Activated T-cell treated with anti-CD3 and anti-CD28 coated beads, Interleukin-2, amount 50 U/mL, for 24 hours (primary cell): ENCODE data around the gene EGFR.

Experiments used
- DNase-seq: peaks from one replicate; pipeline ENCODE4 v3.0.0-alpha.2; 2020
- H3K27ac Mint-ChIP-seq: 2 replicates; pipeline ENCODE4 v1.8.0; 2020; ENCODE audit warnings: mild to moderate bottlenecking, mixed read lengths
- H3K27me3 Mint-ChIP-seq: 2 replicates; pipeline ENCODE4 v1.8.0; 2020; ENCODE audit warnings: mixed read lengths
- H3K36me3 Mint-ChIP-seq: 2 replicates; pipeline ENCODE4 v1.8.0; 2020; ENCODE audit warnings: low read depth, mixed read lengths
- H3K4me1 Mint-ChIP-seq: 2 replicates; pipeline ENCODE4 v1.8.0; 2020; ENCODE audit warnings: low read depth, mixed read lengths
- H3K4me3 Mint-ChIP-seq: 2 replicates; pipeline ENCODE4 v1.8.0; 2020; ENCODE audit warnings: mild to moderate bottlenecking, moderate library complexity, mixed read lengths
- H3K9me3 Mint-ChIP-seq: 2 replicates; pipeline ENCODE4 v1.8.0; 2020; ENCODE audit warnings: mixed read lengths

The EGFR gene

GRCh38 chr7:55099821-55100543 is 81.2 kb downstream of the EGFR start:
- Mint-ChIP-seq H3K4me3 (no peak overlapping the region), H3K9me3 (no peaks in the 10 kb centered on the region), H3K27ac (no peak overlapping the region), H3K27me3 (peaks cover 67% of the 10 kb centered on the region), H3K36me3 (no peaks in the 10 kb centered on the region), H3K4me1 (peaks cover 4% of the 10 kb centered on the region)
- no peak for DNase-seq

- Mint-ChIP-seq H3K4me3 (no peak overlapping the region), H3K27me3 (peaks cover 67% of the 10 kb centered on the region), H3K4me1 (peaks cover 10% of the 10 kb centered on the region), H3K36me3 (no peaks in the 10 kb centered on the region), H3K9me3 (no peaks in the 10 kb centered on the region), H3K27ac (no peak overlapping the region)
- DNase-seq, result no peak
Measured at GRCh38 chr7:55100544-55101327, 81.9 kb downstream of the EGFR start.

GRCh38 chr7:55101359-55101758 is 82.5 kb downstream of the EGFR start:
- H3K4me1 Mint-ChIP-seq, result peaks cover 10% of the 10 kb centered on the region
- peaks cover 65% of the 10 kb centered on the region for H3K27me3 Mint-ChIP-seq
- DNase-seq, result no peak
- no peaks in the 10 kb centered on the region for H3K36me3 Mint-ChIP-seq
- no peaks in the 10 kb centered on the region for H3K9me3 Mint-ChIP-seq
- no peak overlapping the region for H3K4me3 Mint-ChIP-seq
- H3K27ac Mint-ChIP-seq, result no peak overlapping the region

GRCh38 chr7:55104123-55104522 is 85.3 kb downstream of the EGFR start:
- DNase-seq, result no peak
- H3K27me3 Mint-ChIP-seq, result peaks cover 75% of the 10 kb centered on the region
- H3K4me3 Mint-ChIP-seq, result no peak overlapping the region

GRCh38 chr7:55104712-55105433 is 86.1 kb downstream of the EGFR start:
- Mint-ChIP-seq H3K4me1 (peaks cover 10% of the 10 kb centered on the region), H3K36me3 (no peaks in the 10 kb centered on the region), H3K27ac (no peak overlapping the region), H3K4me3 (no peak overlapping the region), H3K9me3 (no peaks in the 10 kb centered on the region), H3K27me3 (peaks cover 70% of the 10 kb centered on the region)
- no peak for DNase-seq

More at GRCh38 chr7:55104123-55104522, 85.3 kb downstream of the EGFR start:
- Mint-ChIP-seq H3K36me3 (no peaks in the 10 kb centered on the region), H3K4me1 (peaks cover 10% of the 10 kb centered on the region), H3K27ac (no peak overlapping the region), H3K9me3 (no peaks in the 10 kb centered on the region)

- H3K4me3 Mint-ChIP-seq, result no peak overlapping the region
- no peak overlapping the region for H3K27ac Mint-ChIP-seq
- no peaks in the 10 kb centered on the region for H3K9me3 Mint-ChIP-seq
- H3K27me3 Mint-ChIP-seq, result peaks cover 73% of the 10 kb centered on the region
- no peaks in the 10 kb centered on the region for H3K36me3 Mint-ChIP-seq
- DNase-seq, result no peak
- peaks cover 10% of the 10 kb centered on the region for H3K4me1 Mint-ChIP-seq
Measured at GRCh38 chr7:55105952-55106351, 87.1 kb downstream of the EGFR start.

GRCh38 chr7:55107946-55108345 is 89.1 kb downstream of the EGFR start:
- peaks cover 66% of the 10 kb centered on the region for H3K27me3 Mint-ChIP-seq
- DNase-seq, result no peak
- H3K4me3 Mint-ChIP-seq, result no peak overlapping the region
- no peaks in the 10 kb centered on the region for H3K9me3 Mint-ChIP-seq
- H3K4me1 Mint-ChIP-seq, result peaks cover 10% of the 10 kb centered on the region
- no peak overlapping the region for H3K27ac Mint-ChIP-seq
- H3K36me3 Mint-ChIP-seq, result no peaks in the 10 kb centered on the region

- Mint-ChIP-seq H3K27ac (no peak overlapping the region), H3K4me3 (no peak overlapping the region), H3K27me3 (peaks cover 65% of the 10 kb centered on the region), H3K36me3 (no peaks in the 10 kb centered on the region), H3K9me3 (no peaks in the 10 kb centered on the region), H3K4me1 (peaks cover 10% of the 10 kb centered on the region)
- DNase-seq, result no peak
Measured at GRCh38 chr7:55108401-55108800, 89.6 kb downstream of the EGFR start.

- H3K27me3 Mint-ChIP-seq, result peaks cover 62% of the 10 kb centered on the region
- H3K4me3 Mint-ChIP-seq, result no peak overlapping the region
- no peak for DNase-seq
Measured at GRCh38 chr7:55108818-55109217, 90.0 kb downstream of the EGFR start.

GRCh38 chr7:55109404-55110167 is 90.8 kb downstream of the EGFR start:
- Mint-ChIP-seq H3K27me3 (peaks cover 55% of the 10 kb centered on the region), H3K36me3 (no peaks in the 10 kb centered on the region), H3K27ac (no peak overlapping the region), H3K4me1 (peaks cover 8% of the 10 kb centered on the region), H3K9me3 (no peaks in the 10 kb centered on the region), H3K4me3 (no peak overlapping the region)
- DNase-seq, result no peak

More at GRCh38 chr7:55108818-55109217, 90.0 kb downstream of the EGFR start:
- H3K27ac Mint-ChIP-seq, result no peak overlapping the region
- peaks cover 10% of the 10 kb centered on the region for H3K4me1 Mint-ChIP-seq
- H3K9me3 Mint-ChIP-seq, result no peaks in the 10 kb centered on the region
- no peaks in the 10 kb centered on the region for H3K36me3 Mint-ChIP-seq

GRCh38 chr7:55110282-55110992 is 91.6 kb downstream of the EGFR start:
- H3K36me3 Mint-ChIP-seq, result no peaks in the 10 kb centered on the region
- H3K27ac Mint-ChIP-seq, result no peak overlapping the region
- H3K4me1 Mint-ChIP-seq, result peaks cover under 1% of the 10 kb centered on the region
- no peak for DNase-seq
- H3K9me3 Mint-ChIP-seq, result no peaks in the 10 kb centered on the region
- peaks cover 50% of the 10 kb centered on the region for H3K27me3 Mint-ChIP-seq
- H3K4me3 Mint-ChIP-seq, result no peak overlapping the region

GRCh38 chr7:55110993-55111361 is 92.2 kb downstream of the EGFR start:
- Mint-ChIP-seq H3K27ac (no peak overlapping the region), H3K9me3 (no peaks in the 10 kb centered on the region), H3K4me3 (no peak overlapping the region), H3K36me3 (no peaks in the 10 kb centered on the region), H3K27me3 (peaks cover 55% of the 10 kb centered on the region), H3K4me1 (no peaks in the 10 kb centered on the region)
- DNase-seq, result no peak

GRCh38 chr7:55112056-55112455 is 93.2 kb downstream of the EGFR start:
- Mint-ChIP-seq H3K27me3 (peaks cover 57% of the 10 kb centered on the region), H3K27ac (no peak overlapping the region), H3K4me3 (no peak overlapping the region), H3K9me3 (no peaks in the 10 kb centered on the region), H3K36me3 (no peaks in the 10 kb centered on the region), H3K4me1 (no peaks in the 10 kb centered on the region)
- no peak for DNase-seq
